ENCODE data around the gene SLC9A3. TPM values are rescaled to one million over a fixed set of nuclear protein-coding genes. Genes with fewer than 3 reads are reported as not detected.
A peak's percentile ranks its signal among the peaks of the same experiment; 100 is the strongest.

SLC9A3 gene
- total RNA-seq, 1 donor from 2014 or later, result 1.6 TPM

GRCh38 chr5:457195-457961 is 66.9 kb downstream of the SLC9A3 start:
- no peak for ATAC-seq

DNA sequence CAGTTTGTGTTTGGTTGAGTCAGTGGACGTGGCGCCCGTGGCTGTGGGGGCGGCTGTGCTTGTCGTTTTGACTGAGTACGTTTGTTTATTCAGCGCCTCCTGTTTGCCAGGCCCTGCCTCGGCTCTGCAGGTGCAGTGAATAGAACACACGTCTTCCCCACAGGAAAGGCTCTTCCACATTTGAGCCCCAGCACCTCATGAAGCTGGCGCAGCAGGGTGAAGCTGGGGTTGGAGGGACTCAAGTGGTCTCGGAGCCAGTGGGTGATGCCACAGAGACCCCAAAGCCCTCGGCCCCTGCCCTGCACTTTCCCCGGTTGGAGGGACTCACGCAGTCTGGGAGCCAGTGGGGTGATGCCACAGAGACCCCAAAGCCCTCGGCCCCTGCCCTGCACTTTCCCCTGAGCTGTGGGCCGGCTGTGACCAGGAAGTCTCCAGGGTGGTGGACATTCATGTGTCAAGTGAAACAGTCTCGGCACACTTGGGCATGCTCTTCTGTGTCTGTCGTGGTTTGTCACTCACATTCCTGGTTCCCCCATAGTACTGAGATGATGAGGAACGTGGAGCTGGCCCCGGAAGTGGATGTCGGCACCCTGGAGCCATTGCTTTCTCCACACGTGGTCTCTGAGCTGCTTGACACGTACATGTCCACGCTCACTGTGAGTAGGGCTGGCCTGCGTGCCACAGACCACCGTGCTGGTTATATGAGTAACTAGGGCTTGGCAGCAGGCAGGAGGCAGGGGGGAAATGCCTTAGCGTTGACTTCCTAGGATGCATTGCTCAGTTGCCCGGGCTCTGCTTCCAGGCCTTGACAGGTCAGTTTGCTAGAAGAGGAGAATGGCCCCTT is 67.7 kb downstream of the SLC9A3 start:
- no peak for ATAC-seq

DNA sequence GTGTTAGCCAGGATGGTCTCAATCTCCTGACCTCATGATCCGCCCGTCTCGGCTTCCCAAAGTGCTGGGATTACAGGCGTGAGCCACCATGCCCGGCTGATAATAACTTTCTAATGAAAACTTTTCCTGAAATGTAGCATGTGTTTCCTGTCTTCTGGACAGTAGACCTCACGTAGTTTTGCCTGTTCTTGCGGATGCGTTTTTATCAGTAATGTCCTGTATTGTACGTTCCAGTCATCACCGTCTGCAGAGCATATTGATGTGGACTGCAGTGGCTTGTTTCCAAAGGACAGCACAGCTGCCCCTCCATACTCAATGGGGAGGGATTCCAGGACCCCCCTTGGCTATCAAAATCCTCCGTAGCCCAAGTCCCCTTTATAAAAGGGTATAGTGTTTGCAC is 68.4 kb downstream of the SLC9A3 start:
- ATAC-seq, result no peak

DNA sequence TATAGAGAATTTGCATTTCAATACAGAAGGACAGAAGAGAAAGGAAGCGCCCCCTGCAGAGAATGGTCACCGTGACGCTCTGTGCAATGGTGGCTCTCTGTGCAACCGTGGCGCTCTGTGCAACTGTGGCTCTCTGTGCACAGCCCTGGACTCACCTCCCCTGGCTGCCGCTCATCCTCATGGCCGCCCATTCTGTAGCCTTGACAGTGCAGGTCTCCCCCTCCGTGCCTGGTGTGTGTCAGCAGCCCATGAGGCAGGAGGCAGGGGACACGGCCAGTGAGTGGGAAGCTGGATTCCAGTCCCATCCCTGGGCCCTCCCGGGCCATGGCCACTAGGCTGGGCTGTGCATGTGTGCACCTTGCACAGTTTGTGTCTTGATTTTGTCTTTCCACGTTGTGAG is 69.3 kb downstream of the SLC9A3 start:
- ATAC-seq, result no peak

DNA sequence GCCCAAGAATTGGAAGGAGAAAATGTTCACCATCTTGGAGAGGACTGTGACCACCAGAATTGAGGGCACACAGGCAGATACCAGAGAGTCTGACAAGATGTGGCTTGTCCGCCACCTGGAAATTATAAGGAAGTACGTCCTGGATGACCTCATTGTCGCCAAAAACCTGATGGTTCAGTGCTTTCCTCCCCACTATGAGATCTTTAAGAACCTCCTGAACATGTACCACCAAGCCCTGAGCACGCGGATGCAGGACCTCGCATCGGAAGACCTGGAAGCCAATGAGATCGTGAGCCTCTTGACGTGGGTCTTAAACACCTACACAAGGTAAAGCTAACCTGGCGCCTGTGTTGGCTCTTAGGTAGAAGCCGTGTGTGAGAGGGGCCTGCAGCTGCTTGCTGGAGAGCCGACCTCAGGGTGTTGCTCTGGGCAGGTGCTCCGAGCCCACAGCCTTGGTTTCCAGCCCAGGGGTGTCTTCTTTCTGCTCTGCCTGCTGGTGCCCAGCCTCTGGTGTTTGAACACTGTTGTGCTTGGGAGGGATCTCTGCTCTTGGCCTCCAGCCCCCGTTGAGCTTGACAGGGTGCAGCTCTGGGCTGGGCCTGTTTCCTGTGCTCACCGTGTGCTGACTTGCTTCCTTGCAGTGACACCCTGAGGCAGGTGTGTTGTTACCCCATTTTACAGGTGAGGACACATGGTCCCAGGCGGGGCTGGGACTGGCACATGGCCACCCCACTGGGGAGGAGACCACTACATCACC is 70.3 kb downstream of the SLC9A3 start:
- peak; percentile 90 for ATAC-seq

- ATAC-seq, result no peak
Observed at GRCh38 chr5:452978-453710, 71.1 kb downstream of the SLC9A3 start.

DNA sequence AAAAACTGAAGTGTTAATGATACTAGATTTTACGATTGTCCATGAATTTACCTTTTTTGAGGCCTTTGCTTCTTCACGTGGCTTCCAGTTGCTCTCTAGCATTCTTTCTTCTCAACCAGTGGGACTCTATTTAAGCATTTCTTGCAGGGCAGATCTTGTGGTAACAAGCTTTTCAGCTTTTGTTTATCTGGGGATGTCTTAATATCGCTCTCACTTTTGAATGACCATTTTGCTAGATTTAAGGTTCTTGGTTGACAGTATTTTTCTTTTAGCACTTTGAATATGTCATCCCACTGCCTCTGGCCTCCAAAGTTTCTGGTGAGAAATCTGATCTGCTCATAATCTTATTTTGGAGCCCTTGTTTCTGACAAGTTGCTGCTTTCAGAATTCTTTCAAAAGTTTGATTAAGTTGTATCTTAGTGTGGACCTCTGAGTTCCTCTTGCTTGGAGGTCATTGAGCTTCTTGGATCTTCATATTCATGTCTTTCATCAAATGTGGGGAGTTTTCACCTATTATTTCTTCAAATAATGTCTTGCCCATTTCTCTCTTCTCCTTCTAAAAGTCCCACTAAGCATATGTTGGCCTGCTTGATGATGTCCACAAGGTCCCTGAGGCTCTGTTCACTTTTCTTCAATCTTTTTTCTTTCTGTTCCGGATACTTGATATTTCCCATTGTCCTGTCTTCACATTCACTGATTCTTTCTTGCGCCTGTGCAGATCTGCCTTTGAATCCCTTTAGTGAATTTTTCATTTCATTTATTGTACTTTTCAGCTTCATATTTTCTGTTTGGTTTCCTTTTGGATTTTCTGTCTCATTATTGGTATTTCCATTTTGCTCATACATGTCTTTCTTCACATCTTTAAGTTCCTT is 72.4 kb downstream of the SLC9A3 start:
- no peak for ATAC-seq

DNA sequence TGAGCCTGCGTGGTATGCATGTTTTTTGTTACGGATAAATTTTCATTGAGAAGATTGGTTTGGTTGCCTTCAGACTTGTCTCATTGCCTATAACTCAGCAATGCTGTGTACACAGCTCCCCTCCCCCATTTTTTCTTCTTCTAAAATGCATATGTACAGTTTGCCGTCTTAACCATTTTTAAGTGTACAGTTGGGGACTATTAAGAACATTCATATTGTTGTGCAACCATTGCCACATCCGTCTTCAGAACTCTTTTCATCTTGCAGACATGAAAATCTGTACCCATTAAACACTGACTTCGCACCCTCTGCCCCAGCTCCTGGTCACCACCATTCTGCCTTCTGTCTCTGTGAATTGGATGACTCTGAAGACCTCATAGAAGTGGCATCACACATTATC is 75.1 kb downstream of the SLC9A3 start:
- ATAC-seq, result no peak

DNA sequence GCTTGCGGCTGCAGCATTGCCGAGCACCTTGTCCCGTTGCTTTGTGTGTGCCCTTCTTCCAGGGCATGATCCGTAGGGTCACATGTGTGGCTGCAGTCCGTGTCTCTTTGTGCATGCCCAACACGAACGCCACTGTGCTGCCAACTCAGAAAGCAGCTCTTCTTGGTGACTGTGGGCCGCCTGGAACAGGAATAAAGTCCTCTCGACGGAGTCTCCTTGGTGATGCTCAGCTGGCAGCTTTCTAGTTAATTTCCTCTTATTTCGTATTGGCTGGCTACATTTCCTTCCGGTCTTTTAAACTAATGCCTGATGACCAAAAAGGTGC is 75.5 kb downstream of the SLC9A3 start:
- ATAC-seq, result no peak

GRCh38 chr5:448061-448765 is 76.0 kb downstream of the SLC9A3 start:
- ATAC-seq, result peak; percentile 15

DNA sequence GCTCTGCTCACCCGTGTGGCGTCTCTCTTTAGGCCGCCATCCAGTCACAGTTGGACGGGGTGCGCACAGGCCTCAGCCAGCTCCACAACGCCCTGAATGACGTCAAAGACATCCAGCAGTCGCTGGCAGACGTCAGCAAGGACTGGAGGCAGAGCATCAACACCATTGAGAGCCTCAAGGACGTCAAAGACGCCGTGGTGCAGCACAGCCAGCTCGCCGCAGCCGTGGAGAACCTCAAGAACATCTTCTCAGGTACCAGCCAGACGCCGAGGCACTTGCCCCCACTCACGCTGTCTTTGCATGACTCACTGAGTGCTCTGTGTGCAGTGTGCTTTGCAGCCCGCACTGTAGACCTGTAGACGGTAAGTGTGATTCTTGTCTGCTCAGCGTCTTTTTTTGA is 76.7 kb downstream of the SLC9A3 start:
- no peak for ATAC-seq

GRCh38 chr5:446883-447263 is 77.4 kb downstream of the SLC9A3 start:
- no peak for ATAC-seq

DNA sequence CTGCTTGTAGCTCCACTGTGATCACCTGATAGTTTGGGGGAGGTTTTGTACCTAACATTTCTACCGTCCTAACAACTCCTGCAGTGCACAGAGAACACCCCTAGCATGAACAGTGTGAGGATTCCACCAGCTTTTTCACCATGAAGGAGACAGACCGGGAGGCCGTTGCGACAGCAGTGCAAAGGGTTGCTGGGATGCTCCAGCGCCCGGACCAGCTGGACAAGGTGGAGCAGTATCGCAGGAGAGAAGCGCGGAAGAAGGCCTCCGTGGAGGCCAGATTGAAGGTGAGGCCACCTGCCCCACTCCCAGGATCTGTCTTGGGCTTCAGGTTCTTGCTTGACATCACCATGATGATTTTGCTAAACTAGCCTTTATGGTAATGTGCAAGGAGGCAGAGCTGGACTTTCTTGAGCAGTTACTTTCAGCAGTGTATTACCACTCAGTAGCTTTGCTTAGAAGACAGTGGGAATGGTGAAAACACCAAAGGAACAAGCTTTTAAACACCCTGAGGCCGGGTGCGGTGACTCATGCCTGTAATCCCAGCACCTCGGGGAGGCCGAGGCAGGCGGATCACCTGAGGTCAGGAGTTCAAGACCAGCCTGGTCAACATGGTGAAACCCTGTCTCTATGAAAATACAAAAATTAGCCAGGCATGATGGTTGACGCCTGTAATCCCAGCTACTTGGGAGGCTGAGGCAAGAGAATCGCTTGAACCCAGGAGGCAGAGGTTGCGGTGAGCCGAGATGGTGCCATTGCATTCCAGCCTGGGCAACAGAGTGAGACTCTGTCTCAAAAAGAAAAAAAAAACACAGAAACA is 78.0 kb downstream of the SLC9A3 start:
- peak; percentile 38 for ATAC-seq

- ATAC-seq, result no peak
Observed at GRCh38 chr5:445591-445990, 78.7 kb downstream of the SLC9A3 start.

GRCh38 chr5:444226-444625 is 80.0 kb downstream of the SLC9A3 start:
- no peak for ATAC-seq

DNA sequence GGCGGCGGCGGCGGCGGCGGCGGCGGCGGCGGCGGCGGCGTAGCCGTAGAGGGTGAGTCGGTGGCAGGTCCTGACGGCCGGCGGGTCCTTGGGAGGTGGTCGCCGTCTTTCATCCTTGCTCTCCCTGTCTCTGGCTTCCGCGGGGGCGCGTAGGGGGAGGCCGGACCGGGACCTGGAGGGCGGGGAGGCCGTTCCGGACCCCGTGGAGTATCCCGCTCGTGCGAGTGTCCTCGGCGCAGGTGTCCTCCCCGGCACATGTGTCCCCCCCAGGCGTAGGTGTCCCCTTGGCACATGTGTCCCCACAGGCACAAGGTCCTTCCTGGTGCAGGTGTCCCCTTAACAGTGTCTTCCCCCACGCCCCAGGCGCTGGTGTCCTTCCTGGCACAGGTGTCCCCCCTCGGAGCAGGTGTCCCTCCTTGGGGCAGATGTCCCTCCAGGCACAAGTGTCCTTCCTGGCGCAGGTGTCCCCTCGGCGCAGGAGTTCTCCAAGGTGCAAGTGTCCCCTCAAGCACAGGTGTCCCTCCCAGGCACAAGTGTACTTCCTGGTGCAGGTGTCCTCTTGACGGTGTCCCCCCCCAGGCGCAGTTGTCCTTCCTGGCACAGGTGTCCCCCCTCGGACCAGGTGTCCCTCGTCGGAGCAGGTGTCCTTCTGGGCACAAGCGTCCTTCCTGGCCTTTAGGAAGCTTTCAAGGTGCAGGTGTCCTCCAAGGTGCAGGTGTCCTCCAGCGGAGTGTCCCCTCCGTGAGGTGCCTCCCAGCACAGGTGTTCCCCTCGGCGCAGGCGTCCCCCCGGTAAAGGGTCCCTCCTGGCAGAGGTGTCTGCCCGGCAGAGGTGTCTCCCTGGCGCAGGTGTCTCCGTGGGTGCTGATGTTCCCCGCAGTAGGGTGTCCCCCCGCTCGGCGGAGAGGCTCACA is 80.8 kb downstream of the SLC9A3 start:
- ATAC-seq, result peak; percentile 16

GRCh38 chr5:442335-443238 is 81.7 kb downstream of the SLC9A3 start, which contains the start of gene EXOC3:
EXOC3 (plus strand) TSS chr5:443176; CDS start chr5:446206, 3,030 bp downstream.
- ATAC-seq, result peak; percentile 76

DNA sequence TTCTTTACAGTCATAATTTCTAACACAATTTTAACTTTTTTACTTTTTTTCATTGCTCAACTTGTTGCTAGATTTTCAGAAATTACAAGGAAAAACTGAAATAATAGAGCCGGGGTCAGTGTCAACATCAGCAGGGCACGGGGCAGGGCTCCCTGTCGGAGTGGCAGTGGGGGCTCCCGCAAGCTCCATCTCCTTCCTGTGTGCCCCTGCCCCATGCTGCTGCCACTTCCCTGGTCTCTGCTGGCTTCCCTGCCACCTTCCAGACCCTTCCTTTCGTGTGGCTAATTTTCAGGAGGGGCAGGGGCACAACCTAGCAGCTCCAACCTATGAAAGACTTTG is 82.3 kb downstream of the SLC9A3 start:
- no peak for ATAC-seq
